Pancreas (tissue), 10 donors: ENCODE measurements around the gene RBM23. TPM values are rescaled to one million over a fixed set of nuclear protein-coding genes. Genes with fewer than 3 reads are reported as not detected.
"Not testable (repeated sequence)": the region's sequence is repeated elsewhere in the genome, so short reads cannot be mapped to it uniquely, and the experiment has no call there.

Experiments
- ATAC-seq, 4 donors: fragments of 200-7000 bp; cut with Tn5 transposase; one replicate each; pipeline versions ENCODE4 v1.8.0 to v1.9.1; 2020; ENCODE audit warnings: mild to moderate bottlenecking in 4 of 4, moderate library complexity in 4 of 4
- DNase-seq, 6 donors: peaks; one replicate each; pipeline ENCODE4 v3.0.0-alpha.2; 2020
- FAIRE-seq: peaks from 2 replicates; lab custom pipeline; 2012; peaks lifted over from hg19 to GRCh38; lab: Jason Lieb, UNC
- H3K27ac ChIP-seq, 4 donors: fragments of 200-600 bp; sonication (generic); 1 replicate in 3 of 4; 2 replicates in 1 of 4; pipeline versions ENCODE4 v1.5.0 to v1.8.0; 2020
- H3K27me3 ChIP-seq, 4 donors: fragments of 200-600 bp; one replicate each; pipeline ENCODE4 v1.8.0; 2021
- H3K36me3 ChIP-seq, 3 donors: fragments of 200-600 bp; sonication (generic) in 1 of 3; one replicate each; pipeline versions ENCODE4 v1.5.0 to v1.8.0; 2020 to 2021
- H3K4me1 ChIP-seq, 3 donors: fragments of 200-600 bp; one replicate each; pipeline ENCODE4 v1.8.0; 2021
- H3K4me3 ChIP-seq, 4 donors: fragments of 200-600 bp; sonication (generic) in 2 of 4; one replicate each; pipeline versions ENCODE4 v1.5.0 to v1.8.0; 2020 to 2021
- H3K9me3 ChIP-seq, 4 donors: fragments of 200-600 bp; one replicate each; pipeline ENCODE4 v1.8.0; 2021
- WGBS, 2 donors: extraction: QIAGEN DNeasy Blood & Tissue Kit; methylation state at CpG; one replicate each; pipeline ENCODE4 v1.1.7; 2013; 5-methylcytosine and 5-hydroxymethylcytosine counted together
- intact Hi-C, 3 donors: fragments of 100-400 bp; cut with DNase I; formaldehyde crosslinking; loops; one replicate each; pipeline versions ENCODE4 v1.11.1 to v1.14.2; 2022
- polyA plus RNA-seq, 2 donors: library from polyadenylated mRNA; stranded (reverse); fragments of 200-250 nt; gene quantifications; one replicate each; pipeline ENCODE4 v1.2.3, GENCODE V29; 2013
- total RNA-seq, 6 donors: library from RNA; stranded (reverse); fragmentation: NEBNext Ultra II Directional in 4 of 6; extraction: Animal tissue kit (Norgen Biotek cat#: 25700) in 4 of 6; gene quantifications; one replicate each; pipeline versions ENCODE4 v1.2.1 to v1.2.4, GENCODE V29; 2021 to 2023
- TF ChIP-seq, protein P1 (sequence below), 4 donors: fragments of 200-600 bp; sonication (generic) in 3 of 4; IDR thresholded peaks; one replicate each; pipeline versions ENCODE4 v1.5.0 to v1.8.0; 2021; ENCODE audit warnings: antibody characterized with exemption in 4 of 4
- donor health status: healthy with polysubstance abuse.
- donor health status: DM: no; HTN: no; CAD: no; lungs with moderate emphysema.
- donor health status: DM: no; HTN: no; CAD: no.
- donor health status: control.
- donor health status: control.
- donor health status: Bipolar disorder and iron deficiency.
- donor health status: DM: yes; HTN: yes; CAD: no.
- donor health status: DM: no; HTN: no; CAD: no.
- donor health status: DM: no; HTN: no; CAD: no.
- donor health status: DM: yes; HTN: yes; CAD: no.

RBM23 gene
- total and polyA plus RNA-seq, 8 donors = 20.9 to 58.6 (median 31.2) TPM

DNA sequence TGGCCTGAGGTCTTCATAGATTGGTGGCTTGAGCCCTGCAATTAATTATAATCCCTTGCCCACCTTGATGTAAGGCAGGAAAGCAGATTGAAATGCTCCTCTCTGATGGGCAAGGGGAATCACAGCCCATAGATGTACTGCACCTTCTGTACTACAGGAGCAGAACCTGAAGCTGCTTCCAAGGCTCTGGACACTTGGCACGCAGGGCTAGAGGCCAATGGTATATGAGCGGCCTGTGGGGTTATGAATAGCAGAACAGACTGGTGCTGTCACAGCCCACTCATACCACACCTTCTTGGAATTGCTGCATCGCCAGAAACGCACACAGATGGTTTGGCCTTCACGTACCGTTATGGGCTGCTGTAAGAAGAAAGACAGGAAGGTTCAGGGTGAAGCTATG lies 1.7 kb upstream of the RBM23 start:
- no peaks in the 10 kb centered on the region for H3K27me3 ChIP-seq
- no peak for DNase-seq
- H3K36me3 ChIP-seq = peaks cover 5 to 29% (median 21%) of the 10 kb centered on the region in 3 donors
- no peak overlapping the region for H3K27ac ChIP-seq
- H3K4me1 ChIP-seq = peaks cover 0 to 16% (median 0%) of the 10 kb centered on the region in 3 donors
- no peaks in the 10 kb centered on the region for H3K9me3 ChIP-seq
- no peak for ATAC-seq
- intact Hi-C loops = no loop called here
- TF ChIP-seq, protein P1, sequence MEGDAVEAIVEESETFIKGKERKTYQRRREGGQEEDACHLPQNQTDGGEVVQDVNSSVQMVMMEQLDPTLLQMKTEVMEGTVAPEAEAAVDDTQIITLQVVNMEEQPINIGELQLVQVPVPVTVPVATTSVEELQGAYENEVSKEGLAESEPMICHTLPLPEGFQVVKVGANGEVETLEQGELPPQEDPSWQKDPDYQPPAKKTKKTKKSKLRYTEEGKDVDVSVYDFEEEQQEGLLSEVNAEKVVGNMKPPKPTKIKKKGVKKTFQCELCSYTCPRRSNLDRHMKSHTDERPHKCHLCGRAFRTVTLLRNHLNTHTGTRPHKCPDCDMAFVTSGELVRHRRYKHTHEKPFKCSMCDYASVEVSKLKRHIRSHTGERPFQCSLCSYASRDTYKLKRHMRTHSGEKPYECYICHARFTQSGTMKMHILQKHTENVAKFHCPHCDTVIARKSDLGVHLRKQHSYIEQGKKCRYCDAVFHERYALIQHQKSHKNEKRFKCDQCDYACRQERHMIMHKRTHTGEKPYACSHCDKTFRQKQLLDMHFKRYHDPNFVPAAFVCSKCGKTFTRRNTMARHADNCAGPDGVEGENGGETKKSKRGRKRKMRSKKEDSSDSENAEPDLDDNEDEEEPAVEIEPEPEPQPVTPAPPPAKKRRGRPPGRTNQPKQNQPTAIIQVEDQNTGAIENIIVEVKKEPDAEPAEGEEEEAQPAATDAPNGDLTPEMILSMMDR (IDR thresholded peaks at IDR 0.05) = no peak
- no peak for FAIRE-seq
- no peak overlapping the region for H3K4me3 ChIP-seq
- 89 to 91% methylated on average over 6 of the region's 6 CpGs for WGBS, 2 donors

DNA sequence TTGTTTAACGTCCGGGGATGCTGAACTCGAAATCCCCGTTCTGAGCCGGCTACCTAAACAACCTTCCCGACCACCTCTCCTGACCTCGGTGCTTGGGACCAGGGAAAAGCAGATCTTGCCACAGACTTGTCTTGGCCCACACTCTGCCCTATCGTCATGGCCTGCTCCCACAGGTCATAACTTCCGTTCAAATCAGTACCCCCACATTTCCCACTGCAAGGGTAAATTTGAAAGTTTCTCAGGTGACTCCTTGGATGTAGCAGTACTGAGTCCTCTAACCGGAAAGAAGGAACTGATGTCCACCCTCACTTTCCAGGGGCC lies 612 bp upstream of the RBM23 start:
- FAIRE-seq = no peak
- Histone ChIP-seq H3K36me3 (peaks cover 5 to 23% (median 20%) of the 10 kb centered on the region in 3 donors), H3K4me3 (peak overlapping the region in 3 of 4 donors; percentile 11 to 77 (median 76)), H3K9me3 (no peaks in the 10 kb centered on the region), H3K4me1 (peaks cover 0 to 16% (median 0%) of the 10 kb centered on the region in 3 donors), H3K27ac (peak overlapping the region; percentile 37 to 100 (median 80)), H3K27me3 (no peaks in the 10 kb centered on the region)
- TF ChIP-seq, protein P1 (IDR thresholded peaks at IDR 0.05) = no peak
- 5 to 6% methylated on average over 10 of the region's 10 CpGs for WGBS, 2 donors
- peak in 1 of 4 donors; percentile 0 for ATAC-seq
- intact Hi-C loops = no loop called here
- no peak for DNase-seq

DNA sequence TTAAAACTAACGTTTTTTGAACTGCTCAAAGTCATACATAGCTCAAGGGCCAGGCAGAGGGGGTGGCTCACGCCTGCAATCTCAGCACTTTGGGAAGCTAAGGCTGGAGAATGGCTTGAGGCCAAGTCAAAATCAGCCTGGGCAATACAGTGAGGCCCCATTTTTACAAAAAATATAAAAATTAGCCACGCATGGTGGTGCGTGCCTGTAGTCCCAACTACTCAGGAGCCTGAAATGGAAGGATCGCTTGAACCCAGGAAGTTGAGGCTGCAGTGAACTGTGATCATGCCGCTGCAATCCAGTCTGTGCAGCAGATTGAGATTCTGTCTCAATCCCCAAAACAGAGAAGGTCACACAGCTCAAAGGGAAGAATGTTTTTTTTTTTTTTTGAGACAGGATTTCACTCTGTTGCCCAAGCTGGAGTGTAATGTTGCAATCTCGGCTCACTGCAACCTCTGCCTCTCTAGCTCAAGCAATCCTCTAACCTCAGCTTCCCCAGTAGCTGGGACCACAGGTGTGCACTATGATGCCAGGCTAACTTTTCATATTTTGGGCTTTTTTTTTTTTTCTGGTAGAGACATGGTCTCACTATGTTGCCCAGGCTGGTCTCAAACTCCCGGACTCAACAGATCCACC lies 2.9 kb downstream of the RBM23 start:
- 81 to 83% methylated on average over 8 of the region's 8 CpGs for WGBS, 2 donors
- Histone ChIP-seq H3K4me1 (peaks cover 0 to 16% (median 0%) of the 10 kb centered on the region in 3 donors), H3K36me3 (no peaks in the 10 kb centered on the region), H3K9me3 (no peaks in the 10 kb centered on the region), H3K27me3 (no peaks in the 10 kb centered on the region), H3K4me3 (no peak overlapping the region), H3K27ac (peak overlapping the region in 1 of 4 donors; percentile 28)
- no peak for DNase-seq
- no peak for ATAC-seq
- no peak for FAIRE-seq
- intact Hi-C loops = no loop called here
- TF ChIP-seq, protein P1 (IDR thresholded peaks at IDR 0.05) = no peak

DNA sequence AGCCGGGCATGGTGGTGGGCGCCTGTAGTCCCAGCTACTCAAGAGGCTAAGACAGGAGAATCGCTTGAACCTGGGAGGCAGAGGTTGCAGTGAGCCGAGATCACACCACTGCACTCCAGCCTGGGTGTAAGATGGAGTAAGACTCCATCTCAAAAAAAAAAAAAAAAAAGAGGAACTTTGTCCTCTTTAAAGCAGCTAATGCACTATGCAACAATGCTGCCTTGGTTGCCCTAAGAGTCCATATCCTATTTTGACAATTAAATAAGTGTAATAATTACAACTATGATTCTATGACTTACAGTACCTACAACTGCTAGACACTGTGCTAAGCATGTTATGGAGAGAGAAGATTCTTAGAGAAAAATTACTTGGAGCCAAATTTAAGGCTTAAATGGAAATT lies 4.1 kb downstream of the RBM23 start:
- intact Hi-C loops, ATAC-seq, H3K27ac ChIP-seq, FAIRE-seq, H3K27me3 ChIP-seq, DNase-seq, H3K36me3 ChIP-seq, H3K9me3 ChIP-seq, H3K4me3 ChIP-seq: not testable (repeated sequence)
- peaks cover 0 to 15% (median 0%) of the 10 kb centered on the region in 3 donors for H3K4me1 ChIP-seq
- 97 to 100% methylated on average over 4 of the region's 4 CpGs for WGBS, 2 donors

DNA sequence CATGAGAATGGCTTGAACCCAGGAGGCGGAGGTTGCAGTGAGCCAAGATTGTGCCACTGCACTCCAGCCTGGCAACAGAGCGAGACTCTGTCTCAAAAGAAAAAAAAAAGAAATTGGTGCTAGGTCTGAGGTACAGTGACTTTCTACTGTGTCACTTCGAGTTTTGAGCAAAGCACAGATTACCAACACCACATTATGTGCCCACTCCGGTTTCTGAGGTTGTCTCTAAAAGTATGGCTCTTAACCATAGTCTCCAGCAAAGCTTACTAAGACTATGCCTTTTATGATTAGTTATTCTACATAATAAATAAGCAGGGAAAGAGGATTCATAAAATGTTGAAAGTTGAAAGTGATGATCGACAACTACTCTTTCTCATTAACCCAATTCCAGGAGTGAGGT lies 8.0 kb downstream of the RBM23 start:
- WGBS, 2 donors = 83 to 90% methylated on average over 5 of the region's 5 CpGs
- no peak overlapping the region for H3K4me3 ChIP-seq
- ATAC-seq = no peak
- no peaks in the 10 kb centered on the region for H3K4me1 ChIP-seq
- H3K27me3 ChIP-seq = no peaks in the 10 kb centered on the region
- no peak for FAIRE-seq
- intact Hi-C loops = no loop called here
- peaks cover 0 to 39% (median 18%) of the 10 kb centered on the region in 3 donors for H3K36me3 ChIP-seq
- no peaks in the 10 kb centered on the region for H3K9me3 ChIP-seq
- TF ChIP-seq, protein P1 (IDR thresholded peaks at IDR 0.05) = no peak
- H3K27ac ChIP-seq = no peak overlapping the region
- DNase-seq = no peak
